ENCODE data around the gene WDR86. TPM values are rescaled to one million over a fixed set of nuclear protein-coding genes. Genes with fewer than 3 reads are reported as not detected.

The WDR86 gene
- total RNA-seq, 1 donor from 2014 or later, result 70.5 TPM

- Mint-ChIP-seq H3K4me1 (ENCODE audit: low read depth, unreplicated experiment) (peaks cover 13% of the 10 kb centered on the region), H3K4me3 (ENCODE audit: unreplicated experiment) (no peak overlapping the region), H3K27me3 (ENCODE audit: unreplicated experiment) (peaks cover 3% of the 10 kb centered on the region), H3K27ac (ENCODE audit: unreplicated experiment) (no peak overlapping the region), H3K9me3 (ENCODE audit: unreplicated experiment) (peaks cover 1% of the 10 kb centered on the region), H3K36me3 (ENCODE audit: unreplicated experiment) (no peaks in the 10 kb centered on the region)
- no peak for DNase-seq
- TF ChIP-seq, protein P1, sequence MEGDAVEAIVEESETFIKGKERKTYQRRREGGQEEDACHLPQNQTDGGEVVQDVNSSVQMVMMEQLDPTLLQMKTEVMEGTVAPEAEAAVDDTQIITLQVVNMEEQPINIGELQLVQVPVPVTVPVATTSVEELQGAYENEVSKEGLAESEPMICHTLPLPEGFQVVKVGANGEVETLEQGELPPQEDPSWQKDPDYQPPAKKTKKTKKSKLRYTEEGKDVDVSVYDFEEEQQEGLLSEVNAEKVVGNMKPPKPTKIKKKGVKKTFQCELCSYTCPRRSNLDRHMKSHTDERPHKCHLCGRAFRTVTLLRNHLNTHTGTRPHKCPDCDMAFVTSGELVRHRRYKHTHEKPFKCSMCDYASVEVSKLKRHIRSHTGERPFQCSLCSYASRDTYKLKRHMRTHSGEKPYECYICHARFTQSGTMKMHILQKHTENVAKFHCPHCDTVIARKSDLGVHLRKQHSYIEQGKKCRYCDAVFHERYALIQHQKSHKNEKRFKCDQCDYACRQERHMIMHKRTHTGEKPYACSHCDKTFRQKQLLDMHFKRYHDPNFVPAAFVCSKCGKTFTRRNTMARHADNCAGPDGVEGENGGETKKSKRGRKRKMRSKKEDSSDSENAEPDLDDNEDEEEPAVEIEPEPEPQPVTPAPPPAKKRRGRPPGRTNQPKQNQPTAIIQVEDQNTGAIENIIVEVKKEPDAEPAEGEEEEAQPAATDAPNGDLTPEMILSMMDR (IDR thresholded peaks at IDR 0.05; ENCODE audit: partially characterized antibody, unreplicated experiment), result no peak
Measured at GRCh38 chr7:151338809-151339208, 71.0 kb downstream of the WDR86 start.

- no peak overlapping the region for H3K4me3 Mint-ChIP-seq (ENCODE audit: unreplicated experiment)
- peaks cover 1% of the 10 kb centered on the region for H3K9me3 Mint-ChIP-seq (ENCODE audit: unreplicated experiment)
- H3K36me3 Mint-ChIP-seq (ENCODE audit: unreplicated experiment), result no peaks in the 10 kb centered on the region
- DNase-seq, result no peak
- no peak overlapping the region for H3K27ac Mint-ChIP-seq (ENCODE audit: unreplicated experiment)
- peaks cover 14% of the 10 kb centered on the region for H3K4me1 Mint-ChIP-seq (ENCODE audit: low read depth, unreplicated experiment)
- peaks cover 5% of the 10 kb centered on the region for H3K27me3 Mint-ChIP-seq (ENCODE audit: unreplicated experiment)
- TF ChIP-seq, protein P1 (IDR thresholded peaks at IDR 0.05; ENCODE audit: partially characterized antibody, unreplicated experiment), result no peak
Measured at GRCh38 chr7:151337346-151337745, 72.5 kb downstream of the WDR86 start.

- no peak for DNase-seq
- peaks cover 14% of the 10 kb centered on the region for H3K4me1 Mint-ChIP-seq (ENCODE audit: low read depth, unreplicated experiment)
- no peaks in the 10 kb centered on the region for H3K36me3 Mint-ChIP-seq (ENCODE audit: unreplicated experiment)
- TF ChIP-seq, protein P1 (IDR thresholded peaks at IDR 0.05; ENCODE audit: partially characterized antibody, unreplicated experiment), result no peak
- no peak overlapping the region for H3K27ac Mint-ChIP-seq (ENCODE audit: unreplicated experiment)
- no peak overlapping the region for H3K4me3 Mint-ChIP-seq (ENCODE audit: unreplicated experiment)
- H3K9me3 Mint-ChIP-seq (ENCODE audit: unreplicated experiment), result peaks cover 1% of the 10 kb centered on the region
- H3K27me3 Mint-ChIP-seq (ENCODE audit: unreplicated experiment), result peaks cover 5% of the 10 kb centered on the region
Measured at GRCh38 chr7:151336027-151336708, 73.7 kb downstream of the WDR86 start.

DNA sequence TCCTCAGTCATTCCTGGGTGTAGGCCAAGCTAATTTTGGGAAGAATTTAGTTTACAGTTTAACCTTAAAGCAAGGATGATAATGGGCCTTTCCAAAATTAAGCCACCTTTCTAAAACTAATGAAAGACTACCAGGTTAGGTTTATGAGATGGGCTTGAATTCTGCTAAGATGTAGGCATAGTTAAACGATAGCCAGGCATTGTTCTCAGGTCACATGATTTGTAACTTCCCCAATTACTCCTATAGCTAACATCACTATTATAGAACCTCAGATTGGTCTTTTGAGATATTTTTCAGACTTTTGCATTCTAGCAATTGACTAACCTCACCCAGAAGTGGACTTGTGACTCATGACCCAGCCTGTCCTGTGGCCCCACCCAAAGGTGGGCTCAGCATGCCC is 75.2 kb downstream of the WDR86 start:
- no peaks in the 10 kb centered on the region for H3K9me3 Mint-ChIP-seq (ENCODE audit: unreplicated experiment)
- H3K27ac Mint-ChIP-seq (ENCODE audit: unreplicated experiment), result peak overlapping the region; percentile 75
- peaks cover 5% of the 10 kb centered on the region for H3K27me3 Mint-ChIP-seq (ENCODE audit: unreplicated experiment)
- no peak overlapping the region for H3K4me3 Mint-ChIP-seq (ENCODE audit: unreplicated experiment)
- H3K36me3 Mint-ChIP-seq (ENCODE audit: unreplicated experiment), result no peaks in the 10 kb centered on the region
- H3K4me1 Mint-ChIP-seq (ENCODE audit: low read depth, unreplicated experiment), result peaks cover 14% of the 10 kb centered on the region
- TF ChIP-seq, protein P1 (IDR thresholded peaks at IDR 0.05; ENCODE audit: partially characterized antibody, unreplicated experiment), result no peak
- no peak for DNase-seq

Small RNAs within 50 kb of the gene (microRNA-seq; reads per million reads assigned to microRNA genes)
- gene MIR3907 (ENCODE audit: unreplicated experiment), result not detected

Other genes starting within 250 kb of the WDR86 start
- gene GBX1, start 242.3 kb downstream of the WDR86 start, total RNA-seq (ENCODE audit: unreplicated experiment), result not detected
- gene ASB10, start 222.8 kb downstream of the WDR86 start, total RNA-seq (ENCODE audit: unreplicated experiment), result not detected
- not detected for gene H2BK1, start 199.6 kb downstream of the WDR86 start, total RNA-seq (ENCODE audit: unreplicated experiment)
- 39.1 TPM for gene ABCF2, start 182.8 kb downstream of the WDR86 start, total RNA-seq (ENCODE audit: unreplicated experiment)
- gene CHPF2, start 177.6 kb downstream of the WDR86 start, total RNA-seq (ENCODE audit: unreplicated experiment), result 38.1 TPM
- gene SMARCD3, start 161.3 kb downstream of the WDR86 start, total RNA-seq (ENCODE audit: unreplicated experiment), result 5.1 TPM
- gene NUB1, start 68.2 kb downstream of the WDR86 start, total RNA-seq (ENCODE audit: unreplicated experiment), result 41.6 TPM
- not detected for gene CRYGN, start 30.1 kb upstream of the WDR86 start, total RNA-seq (ENCODE audit: unreplicated experiment)
- gene RHEB, start 109.9 kb upstream of the WDR86 start, total RNA-seq (ENCODE audit: unreplicated experiment), result 88.2 TPM

All from glutamatergic neuron (in vitro differentiated cells).